DMS 273 treated with DMSO at 0.1 percent for 48 hours (cell line): ENCODE measurements around the gene CAV2.
"Not testable (repeated sequence)": the region's sequence is repeated elsewhere in the genome, so short reads cannot be mapped to it uniquely, and the experiment has no call there.

Source experiments
- DNase-seq: peaks from one replicate; lab custom pipeline; 2025; lab: John Stamatoyannopoulos, UW

The CAV2 gene, protein sequence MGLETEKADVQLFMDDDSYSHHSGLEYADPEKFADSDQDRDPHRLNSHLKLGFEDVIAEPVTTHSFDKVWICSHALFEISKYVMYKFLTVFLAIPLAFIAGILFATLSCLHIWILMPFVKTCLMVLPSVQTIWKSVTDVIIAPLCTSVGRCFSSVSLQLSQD

DNA sequence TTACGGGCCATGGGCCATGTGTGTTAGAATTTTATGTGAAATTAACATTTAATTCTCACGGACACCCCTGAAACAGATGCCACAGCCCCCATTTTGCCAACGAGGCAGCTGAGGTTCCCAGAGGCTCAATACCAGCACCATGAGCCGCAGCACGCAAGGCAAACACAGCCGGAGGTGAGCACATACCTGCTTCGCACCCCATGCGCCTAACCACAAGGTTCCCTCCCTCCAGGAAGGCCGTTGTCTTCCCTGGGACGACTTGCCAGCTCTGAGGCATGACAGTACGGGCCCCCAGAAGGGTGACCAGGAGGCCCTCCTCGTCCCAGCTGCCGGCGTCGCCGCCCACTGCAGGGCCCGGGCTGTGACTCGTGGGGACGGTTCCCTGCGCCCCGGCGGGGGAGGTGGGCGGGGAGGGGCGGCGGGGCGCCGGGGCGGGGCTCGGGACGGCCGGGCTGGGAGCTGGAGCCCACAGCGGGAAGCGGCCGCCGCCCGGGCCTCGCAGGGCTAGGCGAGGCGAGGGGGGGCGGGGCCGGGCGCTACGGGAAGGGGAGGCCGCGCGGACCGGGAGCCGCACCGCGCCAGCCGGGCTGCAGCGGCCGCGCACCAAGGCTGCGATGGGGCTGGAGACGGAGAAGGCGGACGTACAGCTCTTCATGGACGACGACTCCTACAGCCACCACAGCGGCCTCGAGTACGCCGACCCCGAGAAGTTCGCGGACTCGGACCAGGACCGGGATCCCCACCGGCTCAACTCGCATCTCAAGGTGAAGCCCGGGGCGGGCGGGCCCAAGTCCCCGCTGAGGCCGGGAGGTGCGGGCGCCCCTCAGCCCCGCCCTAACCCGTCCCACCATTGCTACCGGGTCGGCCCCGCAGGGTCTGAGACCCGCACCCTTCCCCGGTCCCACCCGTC lies at the start of gene CAV2:
Gene CAV2, plus strand, starts transcription at position 571 of the 910 bp plus-strand sequence. Its CDS starts 44 bp downstream, at position 615.
- DNase-seq, result no peak

DNA sequence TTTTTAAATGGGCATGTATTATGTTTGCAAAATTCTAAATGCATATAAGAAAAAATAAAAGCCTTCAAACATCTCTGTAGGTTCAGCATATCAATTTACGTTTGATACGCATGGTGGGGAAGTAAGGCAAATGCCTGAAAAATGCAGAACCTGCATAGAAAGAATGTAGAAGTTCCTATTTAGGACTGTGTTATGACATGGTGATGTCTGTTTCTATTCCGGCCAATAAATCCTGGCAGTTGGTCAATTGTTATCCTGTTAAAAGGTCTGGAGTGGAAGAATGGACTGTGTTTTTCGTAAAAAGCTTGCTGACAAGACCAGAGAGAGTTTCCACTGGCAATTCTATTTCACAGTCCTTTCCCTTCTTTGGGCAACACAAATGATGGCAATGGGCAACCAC lies 49.6 kb upstream of the CAV2 start:
- no peak for DNase-seq

DNA sequence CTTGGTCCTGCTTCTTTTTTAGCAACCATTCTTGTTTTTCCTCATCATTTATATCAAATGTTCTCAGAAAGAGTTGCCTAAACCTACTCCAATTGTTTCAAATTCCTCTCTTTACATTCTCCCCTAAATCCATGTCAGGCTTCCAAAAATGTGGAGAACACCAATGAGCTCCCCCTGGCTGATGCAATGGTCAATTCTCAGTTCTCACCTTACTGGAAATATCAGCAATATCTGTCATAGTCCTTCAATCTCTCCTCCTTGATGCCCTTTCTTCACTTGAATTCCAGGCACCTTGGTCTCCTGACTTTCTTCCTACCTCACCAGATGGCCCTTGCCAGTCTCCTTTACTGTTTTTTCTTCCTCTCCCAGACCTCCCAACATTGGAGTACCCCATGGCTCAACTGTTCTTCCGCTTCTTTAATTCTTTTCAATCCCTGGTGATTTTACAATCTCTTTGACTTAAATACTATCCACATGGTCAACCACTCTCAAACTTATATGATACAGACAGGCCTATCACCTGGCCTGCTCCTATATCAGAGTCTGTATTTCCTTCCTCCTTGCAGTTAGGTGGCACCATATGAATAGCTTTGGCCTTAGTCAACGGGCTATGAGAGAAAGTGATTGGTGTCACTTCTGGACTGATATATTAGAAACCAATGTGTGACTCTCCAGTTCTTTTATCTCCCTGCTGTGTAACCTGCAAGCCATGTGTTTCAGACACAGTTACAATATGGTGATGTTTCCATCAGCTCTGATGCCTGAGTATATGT lies 47.4 kb upstream of the CAV2 start:
- no peak for DNase-seq

DNA sequence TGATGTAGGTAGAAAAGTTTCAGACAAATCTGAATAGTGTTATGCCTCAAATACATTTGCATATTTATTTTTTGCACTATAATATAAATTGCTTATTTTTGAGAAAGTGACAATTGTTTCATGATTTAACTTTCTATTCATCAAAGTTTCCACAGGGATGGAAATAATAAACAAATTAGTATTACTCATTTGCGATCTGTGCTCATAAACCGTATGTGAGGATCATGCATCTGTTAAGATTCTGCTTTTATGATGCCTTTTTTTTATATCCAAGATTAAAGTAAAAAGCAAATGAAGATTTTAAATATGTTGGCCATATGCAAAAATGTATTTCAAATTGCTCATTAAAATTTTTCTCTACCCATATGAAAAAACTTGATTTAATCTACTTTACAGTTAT lies 45.2 kb upstream of the CAV2 start:
- no peak for DNase-seq

DNA sequence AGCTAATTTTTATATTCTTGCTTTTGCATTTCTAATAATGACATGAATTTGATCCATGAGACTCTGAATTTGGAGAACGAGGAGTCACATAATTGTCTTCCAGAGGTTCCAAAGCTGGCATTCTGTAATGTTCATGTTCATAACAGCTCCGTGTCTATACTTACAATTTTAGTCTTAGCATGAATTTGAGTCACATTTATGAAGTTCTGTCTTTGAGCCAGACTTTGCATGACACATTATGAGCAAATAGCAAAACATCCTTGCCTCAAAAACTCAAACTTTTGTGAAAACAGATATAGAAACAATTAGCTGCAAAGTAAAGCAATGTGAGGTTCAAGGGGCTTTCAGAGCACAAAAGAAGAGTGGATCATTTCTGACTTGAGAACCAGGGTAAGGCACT lies 44.5 kb upstream of the CAV2 start:
- DNase-seq, result no peak

DNA sequence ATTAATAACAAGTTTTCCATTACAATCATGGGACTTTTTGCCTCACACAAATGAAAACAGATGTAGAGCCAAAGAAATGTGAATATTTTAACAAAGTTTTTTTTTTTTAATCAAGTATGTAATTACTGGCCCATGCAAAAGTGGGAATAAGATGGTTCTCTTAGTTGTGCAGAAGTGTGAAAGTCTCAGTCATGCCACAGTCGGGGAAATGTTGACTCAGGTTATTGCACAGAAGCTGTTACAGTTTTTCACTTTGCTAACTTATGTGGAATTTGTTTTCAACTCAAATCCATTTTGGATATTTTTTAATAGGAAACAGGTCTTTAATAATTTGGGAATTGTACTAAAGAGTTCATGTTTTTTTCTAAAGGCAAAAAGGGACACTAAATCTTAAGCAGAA lies 44.0 kb upstream of the CAV2 start:
- DNase-seq, result no peak

DNA sequence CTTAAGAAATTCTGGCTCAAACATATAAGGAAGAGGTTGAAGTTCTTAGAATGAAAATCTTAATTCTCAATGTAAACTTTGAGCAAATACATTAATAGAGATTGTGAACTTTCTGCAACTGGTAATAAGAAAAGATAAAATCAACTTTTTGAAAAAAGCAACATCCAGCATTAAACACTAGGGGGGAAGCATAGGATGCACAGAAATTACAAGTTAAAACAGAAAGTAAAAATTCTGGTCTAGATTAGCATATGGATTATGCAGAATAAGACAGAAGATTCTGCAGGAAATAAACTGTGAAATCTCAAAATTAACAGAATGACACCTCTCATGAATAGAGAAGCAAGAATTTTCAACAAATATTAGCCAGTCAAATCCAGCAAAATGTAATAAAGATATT lies 38.0 kb upstream of the CAV2 start:
- DNase-seq, result no peak

DNA sequence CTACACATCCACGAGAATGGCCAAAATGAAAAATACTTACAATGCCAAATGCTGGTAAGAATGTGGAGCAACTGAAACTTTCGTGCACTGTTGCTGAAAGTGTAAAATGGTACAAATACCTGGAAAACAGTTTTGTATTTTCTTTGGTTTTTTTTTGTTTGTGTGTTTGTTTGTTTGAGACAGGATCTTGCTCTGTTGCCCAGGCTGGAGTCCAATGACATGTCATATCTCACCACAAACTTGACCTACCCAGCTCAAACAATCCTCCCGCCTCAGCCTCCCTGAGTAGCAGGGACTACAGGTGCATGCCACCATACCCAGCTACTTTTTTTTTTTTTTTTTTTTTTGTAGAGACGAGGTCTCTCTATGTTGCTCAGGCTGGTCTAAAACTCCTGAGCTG lies 35.6 kb upstream of the CAV2 start:
- DNase-seq, result no peak

DNA sequence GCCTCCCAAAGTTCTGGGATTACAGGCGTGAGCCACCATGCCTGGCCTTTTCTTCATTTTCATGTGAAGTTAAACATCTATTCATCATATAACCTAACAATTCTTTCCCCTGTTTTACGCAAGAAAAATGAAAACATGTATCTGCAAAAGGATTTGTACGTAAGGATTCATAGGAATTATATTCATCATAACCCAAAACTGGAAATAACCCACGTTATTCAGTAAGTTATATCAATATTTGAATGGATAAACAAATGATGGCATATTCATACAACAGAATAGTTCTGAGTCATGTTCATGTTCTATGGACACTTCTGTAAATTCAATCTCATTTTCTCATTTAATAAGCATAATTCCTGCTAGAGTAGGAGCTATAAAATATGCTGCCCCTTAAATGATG lies 35.2 kb upstream of the CAV2 start:
- no peak for DNase-seq

DNA sequence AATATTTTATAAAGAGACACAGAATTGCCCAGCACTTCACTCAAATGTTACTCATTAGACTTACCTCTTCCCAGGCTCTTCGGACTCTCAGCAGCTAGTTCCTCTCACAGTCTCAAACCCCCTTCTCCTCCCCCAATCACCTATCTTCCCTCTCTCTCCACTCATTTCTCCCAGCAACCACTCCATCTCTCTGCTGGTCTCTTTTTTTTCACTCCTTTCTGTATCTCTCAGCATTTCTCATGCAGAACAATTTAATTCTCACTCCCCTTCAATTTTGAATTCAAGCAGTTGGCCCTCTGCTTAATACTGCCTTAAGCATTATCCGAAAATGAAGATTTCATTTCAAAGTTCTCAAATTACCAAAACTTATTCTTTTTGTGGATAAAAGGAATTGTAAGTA lies 34.4 kb upstream of the CAV2 start:
- no peak for DNase-seq

DNA sequence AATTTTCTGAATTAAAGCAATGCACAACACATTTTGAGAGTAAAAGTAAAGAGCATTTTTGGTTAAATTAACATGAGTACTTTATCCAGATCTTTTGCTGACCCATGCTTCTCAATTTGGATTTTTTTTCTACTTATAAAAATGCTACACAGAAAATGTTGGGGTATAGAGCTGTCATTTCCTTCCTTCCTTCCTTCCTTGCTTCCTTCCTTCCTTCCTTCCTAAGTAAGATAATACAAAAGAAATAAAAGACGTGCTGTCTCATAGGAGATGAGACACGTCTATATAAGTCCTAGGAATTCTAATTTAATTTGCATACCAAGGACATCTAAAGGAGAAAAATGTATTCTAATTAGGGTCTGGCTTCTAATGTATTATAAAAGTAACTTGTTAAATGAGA lies 31.0 kb upstream of the CAV2 start:
- DNase-seq, result no peak

DNA sequence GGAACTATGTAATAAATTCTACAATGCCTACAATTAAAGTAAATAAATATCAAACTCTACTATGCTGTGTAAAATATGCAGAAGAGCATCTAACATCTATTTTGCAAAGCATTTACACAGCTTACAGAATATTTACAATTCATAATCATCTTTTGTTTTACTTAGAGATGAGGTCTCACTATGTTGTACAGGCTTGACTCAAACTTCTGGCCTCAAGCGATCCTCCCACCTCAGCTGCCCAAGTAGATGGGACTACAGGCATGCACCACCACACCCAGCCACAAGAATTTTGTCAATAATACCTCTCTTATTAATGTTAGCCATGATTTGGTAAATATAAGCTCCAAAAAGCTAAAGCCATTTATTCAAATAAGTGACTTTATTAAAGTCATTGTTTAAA lies 21.9 kb upstream of the CAV2 start:
- DNase-seq, result no peak

DNA sequence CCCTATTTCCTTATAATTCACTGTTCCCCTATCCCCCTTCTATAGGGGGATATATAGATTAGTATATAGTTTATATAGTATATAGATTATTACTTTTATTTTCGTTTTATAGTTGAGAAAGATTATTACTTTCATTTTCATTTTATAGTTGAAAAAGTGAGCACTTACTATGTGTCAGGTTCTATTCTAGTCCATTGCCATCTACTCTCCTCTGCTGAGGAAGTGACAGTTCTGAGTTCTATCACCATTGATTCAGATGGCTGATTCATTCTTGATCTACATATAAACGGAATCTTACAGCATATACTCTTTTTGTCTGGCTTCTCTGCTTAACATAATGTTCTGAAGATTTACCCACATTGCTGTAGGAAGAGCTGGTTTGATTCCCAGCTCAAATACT lies 20.7 kb upstream of the CAV2 start:
- DNase-seq, result no peak

DNA sequence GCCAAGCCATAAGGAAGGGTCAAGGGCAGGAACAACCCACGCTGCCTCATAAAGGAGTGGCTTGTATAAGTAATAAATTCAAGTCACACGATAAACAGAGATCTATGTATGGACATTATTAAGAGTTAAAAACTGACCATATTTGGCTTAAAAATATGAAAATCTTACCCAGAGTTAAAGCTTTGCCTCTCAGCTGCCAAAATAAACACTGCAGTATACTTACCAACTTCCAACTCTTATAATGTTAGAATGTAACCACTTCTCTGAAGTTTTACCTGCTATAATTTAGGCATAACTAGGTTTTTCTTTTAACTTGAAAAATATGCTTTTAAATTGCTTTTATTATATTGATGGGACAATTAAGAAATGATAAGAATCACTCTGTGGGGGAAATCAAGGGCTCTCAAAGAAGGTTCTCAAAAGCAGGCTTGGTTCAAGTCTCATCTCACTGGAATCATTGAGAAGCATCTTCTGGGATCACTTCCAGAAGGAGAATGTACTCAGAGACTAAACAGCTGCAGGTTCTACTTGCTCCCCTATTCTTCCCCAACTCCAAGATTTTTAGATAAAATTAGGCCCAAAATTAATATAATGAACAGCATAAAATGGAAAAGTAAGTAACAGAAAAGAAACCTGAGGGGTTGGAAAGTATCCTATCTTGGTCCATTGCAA lies 16.1 kb upstream of the CAV2 start:
- no peak for DNase-seq

DNA sequence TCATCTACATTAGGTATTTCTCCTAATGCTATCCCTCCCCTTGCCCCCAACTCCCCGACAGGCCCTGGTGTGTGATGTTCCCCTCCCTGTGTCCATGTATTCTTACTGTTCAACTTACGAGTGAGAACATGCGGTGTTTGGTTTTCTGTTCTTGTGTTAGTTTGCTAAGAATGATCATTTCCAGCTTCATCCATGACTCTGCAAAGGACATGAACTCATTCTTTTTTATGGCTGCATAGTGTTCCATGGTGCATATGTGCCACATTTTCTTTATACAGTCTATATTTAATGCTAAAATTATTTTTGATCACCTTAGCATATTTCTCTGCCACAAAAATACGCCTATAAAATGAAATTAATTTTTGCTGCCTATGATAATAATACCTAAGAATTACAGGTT lies 15.1 kb upstream of the CAV2 start:
- DNase-seq, result not testable (repeated sequence)

DNA sequence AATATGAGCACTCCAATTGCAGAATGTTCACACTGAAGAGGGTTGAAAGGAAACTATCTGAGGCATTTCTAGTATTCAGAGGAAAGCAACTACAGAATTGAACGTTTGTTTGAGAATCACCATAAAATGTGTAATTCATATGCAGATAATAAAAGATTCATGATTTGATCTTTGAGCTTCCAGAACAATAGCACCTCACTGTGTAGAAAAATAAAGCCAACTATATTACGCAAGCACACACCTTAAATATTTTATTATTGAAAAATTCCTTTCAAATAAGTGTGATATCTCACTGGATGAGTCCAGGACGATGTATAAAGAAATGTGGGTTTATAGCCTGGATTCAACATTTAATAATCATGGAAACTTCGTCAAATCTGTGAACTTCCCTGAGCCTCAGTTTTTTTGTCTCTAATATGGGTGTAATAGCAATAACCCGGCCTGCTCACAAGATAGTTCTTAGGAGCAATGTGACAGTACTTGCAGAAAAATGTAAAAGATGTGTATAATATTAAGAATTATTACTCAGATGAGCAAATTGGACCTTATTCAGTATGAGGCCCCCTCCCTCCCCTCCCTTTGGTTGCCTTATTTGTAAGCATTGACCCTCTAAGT lies 11.5 kb upstream of the CAV2 start:
- DNase-seq, result no peak

DNA sequence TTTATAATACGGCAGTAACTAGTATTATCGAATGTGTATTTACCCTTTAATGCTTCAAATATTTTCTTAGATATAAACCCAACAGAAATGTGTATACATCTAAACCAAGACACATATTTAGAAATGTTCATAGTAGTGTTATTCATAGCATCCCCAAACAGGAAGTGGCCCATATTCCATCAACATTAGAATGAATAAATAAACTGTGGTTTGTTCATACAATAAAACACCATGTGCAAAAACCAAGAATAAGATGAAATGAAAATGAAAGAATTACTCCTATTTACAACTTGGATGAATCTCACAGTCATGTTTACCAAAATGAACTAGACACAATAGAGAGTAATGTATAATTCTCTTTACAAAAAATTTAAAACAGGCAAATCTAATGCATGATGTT lies 9.2 kb upstream of the CAV2 start:
- DNase-seq, result no peak

DNA sequence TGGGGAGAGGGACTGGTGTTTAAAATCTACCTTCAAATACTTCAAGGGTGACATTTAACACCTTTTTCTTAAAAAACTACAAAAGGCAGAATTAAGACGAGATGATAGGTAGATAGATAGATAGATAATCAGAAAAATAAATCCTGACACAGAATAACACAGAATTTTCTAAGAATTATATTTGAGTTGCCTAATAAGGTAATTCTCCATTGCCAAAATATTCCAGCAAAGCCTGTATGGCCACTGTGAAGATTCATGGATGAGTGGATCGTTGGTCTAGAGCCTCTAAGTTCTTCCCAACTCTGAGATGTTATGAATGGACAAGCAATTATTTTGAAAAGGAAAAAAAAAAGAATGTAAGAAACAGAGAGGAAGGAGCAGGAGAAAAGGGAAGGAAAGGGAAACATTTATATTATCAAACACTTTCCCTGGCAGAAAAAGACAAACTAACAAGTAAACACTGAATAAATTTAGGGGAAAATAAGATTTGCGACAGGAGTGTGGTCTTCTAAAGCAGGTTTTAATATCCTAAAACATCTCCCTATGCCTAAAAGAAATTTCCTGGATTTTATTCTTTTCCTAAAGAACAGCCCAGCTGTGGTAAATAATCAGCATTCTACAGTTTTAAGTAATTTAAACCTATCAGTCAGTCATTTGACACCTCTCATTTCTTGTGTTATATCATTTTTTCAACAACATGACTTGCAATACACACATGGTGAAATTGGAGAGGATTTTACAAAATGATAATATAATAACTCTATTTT lies 7.5 kb upstream of the CAV2 start:
- DNase-seq, result no peak

DNA sequence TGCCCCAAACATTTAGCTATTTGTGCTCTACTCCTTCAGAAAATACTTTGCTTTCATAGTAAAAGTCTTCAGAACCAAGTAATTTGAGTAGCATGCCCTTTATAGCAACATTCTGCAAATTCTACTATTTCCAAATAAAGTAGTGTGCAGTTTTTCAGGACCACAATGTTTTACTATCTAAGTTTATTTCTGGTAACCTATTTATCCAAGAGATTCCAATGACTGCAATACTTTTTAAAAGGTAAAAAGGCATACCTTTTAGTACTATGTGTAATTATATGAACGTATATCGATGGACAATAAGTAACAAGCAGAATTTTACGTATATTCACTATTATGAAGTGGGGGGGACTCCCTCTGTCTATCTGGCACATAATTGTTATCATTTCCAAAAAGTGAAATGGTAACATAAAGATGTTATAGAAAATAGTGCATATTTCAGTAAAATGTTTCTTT lies 6.9 kb upstream of the CAV2 start:
- no peak for DNase-seq

DNA sequence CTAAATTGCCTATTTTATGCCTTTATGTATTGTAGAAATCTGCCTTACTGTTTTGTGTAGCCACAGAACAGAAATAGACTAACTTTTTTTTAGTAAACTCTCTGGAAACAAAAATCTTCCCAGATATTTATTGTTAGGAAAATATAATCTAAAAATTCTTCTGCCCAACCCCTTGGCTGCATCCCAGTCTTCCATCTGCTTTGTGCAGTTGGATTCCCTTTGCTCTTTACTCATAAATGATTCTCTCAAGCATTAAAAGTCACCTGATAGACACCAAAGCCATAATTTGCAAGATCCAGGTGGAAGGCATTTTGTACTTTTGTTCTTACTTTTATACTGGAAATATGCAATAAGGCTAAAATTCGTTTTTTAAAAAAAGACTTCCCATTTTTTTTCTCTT lies 6.1 kb upstream of the CAV2 start:
- no peak for DNase-seq

DNA sequence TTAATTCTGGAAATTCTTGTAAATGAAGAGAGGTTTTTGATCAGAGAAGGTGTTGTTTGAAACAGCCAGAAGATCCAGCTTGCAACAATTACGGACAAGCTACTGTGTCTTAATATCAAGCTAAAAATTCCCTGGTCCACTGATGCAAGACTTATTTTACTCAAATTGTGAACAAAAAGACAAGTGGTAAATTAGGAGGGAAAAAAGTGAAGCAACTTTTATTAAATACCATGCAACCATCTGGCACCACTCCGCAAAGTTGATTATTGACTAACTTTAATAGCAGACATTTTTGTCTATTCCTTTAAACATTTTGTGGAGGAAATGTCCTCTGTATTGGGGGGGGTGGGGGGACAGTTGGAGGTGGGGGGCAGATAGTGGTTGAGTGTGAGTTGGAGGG lies 5.1 kb upstream of the CAV2 start:
- DNase-seq, result no peak
